Caco-2 (cell line): Measurements from ENCODE around the gene CEP72. TPM values are rescaled to one million over a fixed set of nuclear protein-coding genes. Genes with fewer than 3 reads are reported as not detected.

ENCODE experiments used
- BruUV-seq: library from RNA; stranded (reverse); fragments of 400-500 nt; replicated peaks from 2 replicates; lab custom pipeline; 2021; lab: Mats Ljungman, UMichigan
- CTCF ChIA-PET: fragments of 300-600 bp; sonication (Branson Sonifier 250); formaldehyde crosslinking; loops from one replicate; lab custom pipeline; 2022; ENCODE audit warnings: antibody characterized with exemption; lab: Charles Lee
- POLR2A ChIA-PET: fragments of 300-600 bp; sonication (Branson Sonifier 250); formaldehyde crosslinking; loops from one replicate; lab custom pipeline; 2022; ENCODE audit warnings: antibody characterized with exemption; lab: Charles Lee
- DNase-seq, 2 experiments: peaks; one replicate each; pipeline versions ENCODE4 v3.0.0 to v3.0.0-alpha.2; 2020 to 2022
- H3K27me3 ChIP-seq: replicated peaks from 2 replicates; pipeline ENCODE4 v1.6.0; 2011; ENCODE audit warnings: low read length; ENCODE audit not compliant: control insufficient read depth, insufficient read depth
- H3K36me3 ChIP-seq: 2 replicates; pipeline ENCODE4 v1.5.1; 2011; ENCODE audit warnings: low read length; ENCODE audit not compliant: control insufficient read depth, insufficient read depth
- H3K4me1 ChIP-seq: fragments of 250-450 bp; sonication (Bioruptor Pico); 2 replicates; pipeline ENCODE4 v1.5.1; 2020; ENCODE audit warnings: mild to moderate bottlenecking
- H3K4me3 ChIP-seq: 2 replicates; pipeline ENCODE4 v1.5.1; 2011; ENCODE audit warnings: low read depth, mild to moderate bottlenecking, control low read depth, low read length
- H3K9me3 ChIP-seq: fragments of 250-450 bp; sonication (Bioruptor Pico); 2 replicates; pipeline ENCODE4 v1.5.1; 2020; ENCODE audit warnings: mild to moderate bottlenecking, moderate library complexity
- H3K27ac Mint-ChIP-seq: one replicate; pipeline ENCODE4 v1.8.0; 2022; ENCODE audit warnings: mixed read lengths; ENCODE audit not compliant: unreplicated experiment
- H3K27me3 Mint-ChIP-seq: one replicate; pipeline ENCODE4 v1.8.0; 2022; ENCODE audit warnings: mixed read lengths; ENCODE audit not compliant: insufficient read depth, unreplicated experiment
- H3K36me3 Mint-ChIP-seq: one replicate; pipeline ENCODE4 v1.8.0; 2022; ENCODE audit warnings: mild to moderate bottlenecking, mixed read lengths; ENCODE audit not compliant: insufficient read depth, unreplicated experiment
- H3K4me1 Mint-ChIP-seq: one replicate; pipeline ENCODE4 v1.8.0; 2022; ENCODE audit warnings: low read depth, mixed read lengths; ENCODE audit not compliant: unreplicated experiment
- H3K4me3 Mint-ChIP-seq: one replicate; pipeline ENCODE4 v1.8.0; 2022; ENCODE audit warnings: mild to moderate bottlenecking, moderate library complexity, mixed read lengths; ENCODE audit not compliant: unreplicated experiment
- H3K9me3 Mint-ChIP-seq: one replicate; pipeline ENCODE4 v1.8.0; 2022; ENCODE audit warnings: mixed read lengths; ENCODE audit not compliant: unreplicated experiment
- intact Hi-C: fragments of 100-400 bp; cut with micrococcal nuclease; formaldehyde crosslinking; loops from one replicate; pipeline ENCODE4 v1.10.0; 2022; ENCODE audit not compliant: unreplicated experiment
- total RNA-seq: library from RNA; stranded (reverse); gene quantifications from 2 replicates; pipeline ENCODE4 v1.2.3, GENCODE V29; 2022
- TF ChIP-seq, protein P1 (sequence below), 2 experiments: fragments of 200-600 bp in 1 of 2; IDR thresholded peaks; 1 replicate in 1 of 2; 2 replicates in 1 of 2; pipeline versions ENCODE4 v1.5.1 to v1.8.0; 2011 to 2022; ENCODE audit warnings: antibody characterized with exemption in 1 of 2, control low read depth in 1 of 2, inconsistent platforms in 1 of 2, low read depth in 1 of 2, low read length in 1 of 2, mild to moderate bottlenecking in 1 of 2, moderate library complexity in 1 of 2; ENCODE audit not compliant: insufficient read depth in 1 of 2, severe bottlenecking in 1 of 2, unreplicated experiment in 1 of 2

CEP72 gene
- total RNA-seq, 1 experiment from 2014 or later, result 36.6 TPM

- no TSS peak for BruUV-seq
Measured at GRCh38 chr5:582936-583635, 29.1 kb upstream of the CEP72 start.

DNA sequence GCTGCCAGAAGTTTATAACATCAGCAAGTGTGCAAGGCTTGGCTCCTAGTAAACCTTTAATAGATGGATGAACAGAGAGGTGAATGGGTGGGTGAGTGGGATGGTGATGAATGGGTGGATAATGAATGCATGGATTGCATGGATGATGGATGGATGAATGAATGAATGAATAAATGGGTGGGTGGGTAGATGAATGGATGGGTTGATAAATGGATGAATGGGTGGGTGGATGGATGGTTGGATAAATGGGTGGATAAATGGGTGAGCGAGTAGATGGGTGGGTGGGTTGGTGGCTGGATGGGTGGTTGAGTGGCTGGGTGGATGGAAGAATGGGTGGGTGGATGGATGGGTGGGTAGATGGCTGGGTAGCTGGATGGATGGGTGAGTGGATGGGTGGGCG, 28.5 kb upstream of the CEP72 start:
- ChIA-PET CTCF (no interaction called here), POLR2A (no interaction called here)
- Histone ChIP-seq H3K4me1 (no peaks in the 10 kb centered on the region), H3K9me3 (no peaks in the 10 kb centered on the region), H3K4me3 (no peak overlapping the region), H3K27me3 (no peaks in the 10 kb centered on the region), H3K36me3 (no peaks in the 10 kb centered on the region)
- Mint-ChIP-seq H3K9me3 (no peaks in the 10 kb centered on the region), H3K36me3 (no peaks in the 10 kb centered on the region), H3K4me3 (no peak overlapping the region), H3K27me3 (peaks cover 3% of the 10 kb centered on the region), H3K27ac (no peak overlapping the region), H3K4me1 (no peaks in the 10 kb centered on the region)
- no peak for DNase-seq
- TF ChIP-seq, protein P1, sequence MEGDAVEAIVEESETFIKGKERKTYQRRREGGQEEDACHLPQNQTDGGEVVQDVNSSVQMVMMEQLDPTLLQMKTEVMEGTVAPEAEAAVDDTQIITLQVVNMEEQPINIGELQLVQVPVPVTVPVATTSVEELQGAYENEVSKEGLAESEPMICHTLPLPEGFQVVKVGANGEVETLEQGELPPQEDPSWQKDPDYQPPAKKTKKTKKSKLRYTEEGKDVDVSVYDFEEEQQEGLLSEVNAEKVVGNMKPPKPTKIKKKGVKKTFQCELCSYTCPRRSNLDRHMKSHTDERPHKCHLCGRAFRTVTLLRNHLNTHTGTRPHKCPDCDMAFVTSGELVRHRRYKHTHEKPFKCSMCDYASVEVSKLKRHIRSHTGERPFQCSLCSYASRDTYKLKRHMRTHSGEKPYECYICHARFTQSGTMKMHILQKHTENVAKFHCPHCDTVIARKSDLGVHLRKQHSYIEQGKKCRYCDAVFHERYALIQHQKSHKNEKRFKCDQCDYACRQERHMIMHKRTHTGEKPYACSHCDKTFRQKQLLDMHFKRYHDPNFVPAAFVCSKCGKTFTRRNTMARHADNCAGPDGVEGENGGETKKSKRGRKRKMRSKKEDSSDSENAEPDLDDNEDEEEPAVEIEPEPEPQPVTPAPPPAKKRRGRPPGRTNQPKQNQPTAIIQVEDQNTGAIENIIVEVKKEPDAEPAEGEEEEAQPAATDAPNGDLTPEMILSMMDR (IDR thresholded peaks at IDR 0.05; ENCODE audit: insufficient read depth in 1 of 2, low read depth in 1 of 2, low read length in 1 of 2, severe bottlenecking in 1 of 2, unreplicated experiment in 1 of 2), result no peak
- BruUV-seq, result no TSS peak
- intact Hi-C loops, result no loop called here

More at GRCh38 chr5:582936-583635, 29.1 kb upstream of the CEP72 start:
- no peaks in the 10 kb centered on the region for H3K4me1 ChIP-seq
- no peak overlapping the region for H3K27ac Mint-ChIP-seq
- H3K4me3 Mint-ChIP-seq, result no peak overlapping the region
- H3K27me3 Mint-ChIP-seq, result peaks cover 5% of the 10 kb centered on the region
- no peak overlapping the region for H3K4me3 ChIP-seq
- POLR2A ChIA-PET, result no interaction called here
- intact Hi-C loops, result no loop called here
- no peaks in the 10 kb centered on the region for H3K27me3 ChIP-seq
- H3K4me1 Mint-ChIP-seq, result no peaks in the 10 kb centered on the region
- H3K9me3 ChIP-seq, result 0 out of 2 replicates have a peak, but pooled peaks cover under 1% of the 10 kb centered on the region
- H3K36me3 ChIP-seq, result no peaks in the 10 kb centered on the region
- TF ChIP-seq, protein P1 (IDR thresholded peaks at IDR 0.05; ENCODE audit: insufficient read depth in 1 of 2, low read depth in 1 of 2, low read length in 1 of 2, severe bottlenecking in 1 of 2, unreplicated experiment in 1 of 2), result no peak
- CTCF ChIA-PET, result no interaction called here
- DNase-seq, result no peak
- no peaks in the 10 kb centered on the region for H3K9me3 Mint-ChIP-seq
- no peaks in the 10 kb centered on the region for H3K36me3 Mint-ChIP-seq

DNA sequence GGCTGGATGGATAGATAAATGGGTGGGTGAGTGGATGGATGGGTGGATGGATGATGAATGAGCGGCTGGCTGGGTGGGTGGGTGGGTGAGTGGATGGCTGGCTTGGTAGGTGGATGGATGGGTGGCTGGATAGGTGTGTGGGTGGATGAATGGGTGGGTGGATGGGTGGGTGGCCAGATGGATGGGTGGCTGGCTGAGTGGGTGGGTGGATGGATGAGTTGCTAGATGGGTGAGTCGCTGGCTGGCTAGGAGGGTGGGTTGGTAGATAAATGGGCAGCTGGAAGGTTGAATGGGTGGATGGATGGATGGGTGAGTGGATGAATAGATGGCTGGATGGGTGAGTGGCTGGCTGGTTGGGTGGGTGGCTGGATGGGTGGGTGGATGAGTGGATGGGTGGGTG, 27.9 kb upstream of the CEP72 start:
- no TSS peak for BruUV-seq
- H3K36me3 ChIP-seq, result no peaks in the 10 kb centered on the region
- no peaks in the 10 kb centered on the region for H3K4me1 ChIP-seq
- Mint-ChIP-seq H3K27me3 (peaks cover 3% of the 10 kb centered on the region), H3K4me1 (no peaks in the 10 kb centered on the region), H3K4me3 (no peak overlapping the region), H3K36me3 (no peaks in the 10 kb centered on the region), H3K9me3 (no peaks in the 10 kb centered on the region), H3K27ac (no peak overlapping the region)
- no peaks in the 10 kb centered on the region for H3K27me3 ChIP-seq
- no peaks in the 10 kb centered on the region for H3K9me3 ChIP-seq
- TF ChIP-seq, protein P1 (IDR thresholded peaks at IDR 0.05; ENCODE audit: insufficient read depth in 1 of 2, low read depth in 1 of 2, low read length in 1 of 2, severe bottlenecking in 1 of 2, unreplicated experiment in 1 of 2), result no peak
- ChIA-PET POLR2A (no interaction called here), CTCF (no interaction called here)
- intact Hi-C loops, result no loop called here
- DNase-seq, result no peak
- H3K4me3 ChIP-seq, result no peak overlapping the region
